OCI-LY1 (cell line): ENCODE results near the gene MYLIP.

Experiments
- EZH2 ChIP-seq: fragments of 200-600 bp; sonication (generic), shearing (Covaris generic); IDR thresholded peaks from 2 replicates; pipeline ENCODE4 v1.8.0; 2017; ENCODE audit warnings: borderline replicate concordance, mixed run types, mild to moderate bottlenecking, antibody characterized with exemption, low read length, moderate library complexity, mixed read lengths
- TF ChIP-seq, protein P1 (sequence below): fragments of 200-600 bp; sonication (generic), shearing (Covaris generic); IDR thresholded peaks from 2 replicates; pipeline ENCODE4 v1.5.1; 2017; ENCODE audit warnings: mild to moderate bottlenecking, antibody characterized with exemption, low read length, moderate library complexity, mixed read lengths

DNA sequence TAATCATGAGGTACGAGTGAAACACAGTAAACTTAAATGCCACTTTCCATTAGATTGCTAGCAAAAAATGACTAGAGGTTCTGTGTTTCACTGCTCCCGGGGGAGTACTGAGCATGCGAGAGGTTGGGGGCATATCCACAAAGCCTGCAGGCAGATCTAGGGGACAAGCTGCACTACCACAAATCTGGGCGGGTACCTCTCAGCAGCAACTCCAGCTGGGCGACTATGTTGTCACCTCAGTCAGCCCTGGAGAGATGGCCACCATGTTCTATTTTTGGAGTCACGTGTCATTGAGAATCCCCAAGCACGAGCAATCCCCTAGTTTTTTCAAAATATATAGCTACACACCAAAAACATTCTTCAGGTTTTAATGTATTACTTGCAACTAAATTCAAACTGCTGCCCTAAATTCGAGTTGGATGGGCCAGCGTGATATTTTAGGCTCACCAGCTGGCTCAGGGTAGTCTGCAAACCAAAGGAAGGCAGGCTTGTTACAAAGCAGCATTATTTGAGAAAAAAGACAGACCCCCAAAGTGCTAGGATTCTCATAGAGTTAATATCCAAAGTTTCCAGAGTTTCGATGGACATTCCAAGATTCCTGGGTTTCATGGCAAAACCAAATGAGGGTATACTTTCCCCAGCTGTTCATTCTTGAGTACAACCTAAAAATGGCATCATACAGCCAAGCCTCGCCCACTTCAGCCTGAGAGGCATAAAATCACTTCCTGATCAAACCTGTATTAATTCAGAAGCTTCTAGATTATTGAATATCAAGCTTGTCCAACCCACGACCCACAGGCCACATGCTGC lies 24.1 kb upstream of the MYLIP start:
- TF ChIP-seq, protein P1, sequence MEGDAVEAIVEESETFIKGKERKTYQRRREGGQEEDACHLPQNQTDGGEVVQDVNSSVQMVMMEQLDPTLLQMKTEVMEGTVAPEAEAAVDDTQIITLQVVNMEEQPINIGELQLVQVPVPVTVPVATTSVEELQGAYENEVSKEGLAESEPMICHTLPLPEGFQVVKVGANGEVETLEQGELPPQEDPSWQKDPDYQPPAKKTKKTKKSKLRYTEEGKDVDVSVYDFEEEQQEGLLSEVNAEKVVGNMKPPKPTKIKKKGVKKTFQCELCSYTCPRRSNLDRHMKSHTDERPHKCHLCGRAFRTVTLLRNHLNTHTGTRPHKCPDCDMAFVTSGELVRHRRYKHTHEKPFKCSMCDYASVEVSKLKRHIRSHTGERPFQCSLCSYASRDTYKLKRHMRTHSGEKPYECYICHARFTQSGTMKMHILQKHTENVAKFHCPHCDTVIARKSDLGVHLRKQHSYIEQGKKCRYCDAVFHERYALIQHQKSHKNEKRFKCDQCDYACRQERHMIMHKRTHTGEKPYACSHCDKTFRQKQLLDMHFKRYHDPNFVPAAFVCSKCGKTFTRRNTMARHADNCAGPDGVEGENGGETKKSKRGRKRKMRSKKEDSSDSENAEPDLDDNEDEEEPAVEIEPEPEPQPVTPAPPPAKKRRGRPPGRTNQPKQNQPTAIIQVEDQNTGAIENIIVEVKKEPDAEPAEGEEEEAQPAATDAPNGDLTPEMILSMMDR: no peak
- no peak for TF ChIP-seq EZH2
